Measurements from ENCODE around the gene CA11.

The CA11 gene

DNA sequence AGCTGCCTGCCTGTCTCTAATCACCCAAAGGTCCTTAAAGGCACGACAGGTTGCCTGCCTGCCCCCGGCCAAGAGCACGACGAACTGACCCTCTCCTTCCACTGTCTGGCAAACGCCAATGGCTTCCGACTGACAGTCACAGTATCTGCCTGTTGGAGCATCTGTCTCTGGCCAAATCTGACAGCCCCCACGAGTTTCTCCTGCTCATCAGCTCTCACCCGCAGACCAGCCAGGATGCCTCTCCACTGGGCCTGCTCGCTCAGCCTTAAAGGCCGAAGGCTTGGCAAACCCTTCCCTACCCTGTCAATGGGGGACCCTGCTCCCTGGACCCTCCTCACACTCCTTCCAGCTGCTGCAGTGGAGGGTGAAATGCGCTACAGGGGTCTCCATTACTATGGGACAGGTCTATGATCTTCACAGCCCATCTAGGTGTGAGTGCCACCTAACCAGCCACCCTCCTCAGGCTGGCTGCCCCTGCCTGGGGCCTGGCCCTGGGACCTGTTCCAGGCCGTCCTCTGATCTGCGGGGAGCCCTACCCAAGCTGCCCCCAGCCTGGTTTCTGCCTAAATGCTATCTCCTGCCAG, 32.0 kb downstream of the CA11 start:
- ATAC-seq (ENCODE audit: low read depth), result peak; percentile 2; the same call in 2 of the 3 replicates
- no peaks in the 10 kb centered on the region for H3K27me3 ChIP-seq (ENCODE audit: insufficient read depth, poor library complexity, severe bottlenecking)
- peak overlapping the region; percentile 13 for H3K4me3 ChIP-seq (ENCODE audit: severe bottlenecking)
- peaks cover 36% of the 10 kb centered on the region for H3K36me3 ChIP-seq (ENCODE audit: low read depth)
- H3K4me1 ChIP-seq (ENCODE audit: insufficient read depth, poor library complexity, severe bottlenecking), result peaks cover 25% of the 10 kb centered on the region
- H3K9me3 ChIP-seq (ENCODE audit: severe bottlenecking), result no peaks in the 10 kb centered on the region
- H3K27ac ChIP-seq (ENCODE audit: poor library complexity, severe bottlenecking), result peak overlapping the region; percentile 78
- DNase-seq (ENCODE audit: low spot score), result no peak
- no peak for TF ChIP-seq CTCF (IDR thresholded peaks at IDR 0.05; ENCODE audit: poor library complexity, severe bottlenecking)

GRCh38 chr19:48613024-48613851, 32.7 kb downstream of the CA11 start:
- ATAC-seq (ENCODE audit: low read depth), result no peak
- no peaks in the 10 kb centered on the region for H3K9me3 ChIP-seq (ENCODE audit: severe bottlenecking)
- H3K4me3 ChIP-seq (ENCODE audit: severe bottlenecking), result no peak overlapping the region
- peak overlapping the region; percentile 78 for H3K27ac ChIP-seq (ENCODE audit: poor library complexity, severe bottlenecking)
- TF ChIP-seq CTCF (IDR thresholded peaks at IDR 0.05; ENCODE audit: poor library complexity, severe bottlenecking), result no peak
- no peaks in the 10 kb centered on the region for H3K27me3 ChIP-seq (ENCODE audit: insufficient read depth, poor library complexity, severe bottlenecking)
- peaks cover 33% of the 10 kb centered on the region for H3K36me3 ChIP-seq (ENCODE audit: low read depth)
- no peak for DNase-seq (ENCODE audit: low spot score)
- H3K4me1 ChIP-seq (ENCODE audit: insufficient read depth, poor library complexity, severe bottlenecking), result peaks cover 25% of the 10 kb centered on the region

DNA sequence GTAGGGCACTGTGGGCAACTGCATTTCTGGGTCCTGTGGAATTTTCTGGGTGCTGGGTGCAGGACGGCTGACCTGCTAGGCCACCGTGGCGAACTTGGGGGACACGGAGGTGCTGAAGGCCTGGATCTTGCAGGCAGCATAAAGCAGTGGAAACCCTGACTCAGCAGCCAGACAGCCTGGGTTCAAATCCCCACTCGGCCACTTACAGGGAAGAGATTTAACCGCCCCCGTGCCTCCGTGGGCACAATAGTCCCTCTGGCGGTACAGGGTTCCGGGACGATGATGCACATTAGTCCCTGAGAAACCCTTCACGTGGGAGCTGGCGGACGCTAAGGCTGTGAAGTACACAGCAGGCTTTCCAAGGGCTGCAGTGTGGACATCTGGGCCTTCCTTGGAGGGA, 34.1 kb downstream of the CA11 start:
- H3K27me3 ChIP-seq (ENCODE audit: insufficient read depth, poor library complexity, severe bottlenecking), result no peaks in the 10 kb centered on the region
- TF ChIP-seq CTCF (IDR thresholded peaks at IDR 0.05; ENCODE audit: poor library complexity, severe bottlenecking), result no peak
- peaks cover 15% of the 10 kb centered on the region for H3K4me1 ChIP-seq (ENCODE audit: insufficient read depth, poor library complexity, severe bottlenecking)
- H3K4me3 ChIP-seq (ENCODE audit: severe bottlenecking), result no peak overlapping the region
- ATAC-seq (ENCODE audit: low read depth) (no peak), DNase-seq (ENCODE audit: low spot score) (no peak)
- H3K36me3 ChIP-seq (ENCODE audit: low read depth), result peaks cover 19% of the 10 kb centered on the region
- H3K27ac ChIP-seq (ENCODE audit: poor library complexity, severe bottlenecking), result no peak overlapping the region
- no peaks in the 10 kb centered on the region for H3K9me3 ChIP-seq (ENCODE audit: severe bottlenecking)

- Histone ChIP-seq H3K27ac (ENCODE audit: poor library complexity, severe bottlenecking) (no peak overlapping the region), H3K36me3 (ENCODE audit: low read depth) (no peaks in the 10 kb centered on the region), H3K4me3 (ENCODE audit: severe bottlenecking) (no peak overlapping the region), H3K9me3 (ENCODE audit: severe bottlenecking) (no peaks in the 10 kb centered on the region), H3K4me1 (ENCODE audit: insufficient read depth, poor library complexity, severe bottlenecking) (peaks cover 3% of the 10 kb centered on the region), H3K27me3 (ENCODE audit: insufficient read depth, poor library complexity, severe bottlenecking) (no peaks in the 10 kb centered on the region)
- TF ChIP-seq CTCF (IDR thresholded peaks at IDR 0.05; ENCODE audit: poor library complexity, severe bottlenecking), result no peak
- DNase-seq (ENCODE audit: low spot score) (no peak), ATAC-seq (ENCODE audit: low read depth) (no peak)
Measured at GRCh38 chr19:48609571-48610108, 36.3 kb downstream of the CA11 start.
